Ectodermal cell (in vitro differentiated cells): Measurements from ENCODE around the gene MPPED2.

Experiments used
- H3K27ac ChIP-seq: 2 replicates; pipeline ENCODE4 v1.7.0; 2013; ENCODE audit warnings: mild to moderate bottlenecking, low read depth, low read length; ENCODE audit not compliant: insufficient read depth, poor library complexity, severe bottlenecking
- H3K27me3 ChIP-seq: 2 replicates; pipeline ENCODE4 v1.7.0; 2013; ENCODE audit warnings: mild to moderate bottlenecking, low read length; ENCODE audit not compliant: insufficient read depth, control insufficient read depth, poor library complexity, severe bottlenecking
- H3K36me3 ChIP-seq: one replicate; pipeline ENCODE4 v1.7.0; 2013; ENCODE audit warnings: low read length; ENCODE audit not compliant: control insufficient read depth, insufficient read depth
- H3K4me1 ChIP-seq: one replicate; pipeline ENCODE4 v1.7.0; 2013; ENCODE audit warnings: low read length; ENCODE audit not compliant: control insufficient read depth, insufficient read depth
- H3K4me3 ChIP-seq: 2 replicates; pipeline ENCODE4 v1.7.0; 2013; ENCODE audit warnings: low read depth, low read length, control low read depth; ENCODE audit not compliant: insufficient read depth
- H3K9me3 ChIP-seq: 2 replicates; pipeline ENCODE4 v1.7.0; 2013; ENCODE audit warnings: mild to moderate bottlenecking, low read length, moderate library complexity; ENCODE audit not compliant: control insufficient read depth
- WGBS, 2 experiments: methylation state at CpG; one replicate each; pipeline ENCODE4 v1.1.7; 2013; ENCODE audit warnings: missing lambda C conversion rate in 2 of 2; 5-methylcytosine and 5-hydroxymethylcytosine counted together

The MPPED2 gene

DNA sequence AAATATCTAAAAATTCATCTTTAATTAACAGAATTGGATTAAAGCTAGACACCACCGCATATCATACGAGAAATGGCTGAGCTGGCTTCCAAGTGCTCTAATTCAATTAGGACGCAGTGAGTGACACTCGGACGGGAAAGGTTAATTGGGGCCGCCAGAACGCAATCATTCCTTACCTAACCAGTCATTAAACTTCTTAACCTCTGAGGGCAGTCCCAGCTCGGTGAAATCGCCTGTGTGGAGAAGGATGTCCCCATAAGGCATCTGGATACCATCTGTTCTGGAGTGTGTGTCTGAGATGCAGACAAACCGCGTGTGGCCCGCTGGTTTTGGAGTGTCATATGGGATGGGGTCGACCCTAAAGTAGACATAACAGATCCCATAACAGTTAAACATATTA lies 50.3 kb downstream of the MPPED2 start:
- H3K27me3 ChIP-seq, result no peaks in the 10 kb centered on the region
- H3K4me1 ChIP-seq, result peaks cover 6% of the 10 kb centered on the region
- H3K36me3 ChIP-seq, result no peaks in the 10 kb centered on the region
- H3K27ac ChIP-seq, result no peak overlapping the region
- H3K4me3 ChIP-seq, result no peak overlapping the region
- H3K9me3 ChIP-seq, result no peaks in the 10 kb centered on the region
- WGBS, 2 experiments, result 92 to 96% methylated on average over 13 of the region's 13 CpGs

DNA sequence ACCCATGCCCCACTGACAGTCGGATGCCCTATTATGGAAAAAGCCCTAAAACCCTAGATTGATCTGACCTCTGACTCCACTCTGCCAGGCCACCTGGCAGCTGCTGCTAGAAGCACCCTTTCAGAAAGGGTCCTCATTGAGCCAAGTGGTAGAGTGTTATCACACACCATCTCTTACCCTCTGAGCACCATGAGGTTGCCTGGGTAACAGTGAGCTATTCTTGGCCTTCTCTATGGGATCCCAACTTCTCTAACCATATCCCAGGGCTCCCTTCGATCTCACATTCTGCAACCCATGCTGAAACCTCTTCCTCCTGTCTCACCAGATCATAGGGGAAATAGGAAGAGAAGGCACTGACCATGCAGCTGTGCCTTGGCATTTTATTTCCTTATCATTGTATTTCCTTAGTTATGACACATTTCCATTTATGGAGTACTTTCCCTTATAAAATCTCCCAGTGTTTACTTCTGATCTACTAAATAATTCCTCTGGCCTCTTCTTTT lies 52.7 kb downstream of the MPPED2 start:
- Histone ChIP-seq H3K4me3 (no peak overlapping the region), H3K4me1 (peaks cover 6% of the 10 kb centered on the region), H3K27me3 (no peaks in the 10 kb centered on the region), H3K27ac (no peak overlapping the region), H3K9me3 (no peaks in the 10 kb centered on the region), H3K36me3 (no peaks in the 10 kb centered on the region)
- 72 to 76% methylated on average over 2 of the region's 2 CpGs for WGBS, 2 experiments

DNA sequence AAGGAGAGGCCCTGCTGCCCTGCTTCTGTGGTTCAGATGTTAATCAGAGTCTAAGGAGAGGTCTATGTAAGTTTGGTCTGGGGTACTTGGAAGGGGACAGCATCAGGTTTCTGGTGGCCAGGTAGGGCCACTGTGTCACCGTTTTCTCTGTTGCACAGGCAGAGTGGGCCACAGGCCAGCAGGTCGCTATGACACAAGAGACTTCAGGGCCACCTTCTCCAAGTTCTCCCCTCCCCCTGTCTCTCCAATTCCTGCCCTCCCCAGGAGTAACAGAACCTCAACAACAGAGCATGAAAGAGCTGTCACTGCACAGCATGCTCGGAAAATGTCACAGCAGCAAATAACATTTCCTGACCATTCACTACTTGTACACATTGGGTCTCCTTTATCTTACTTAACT lies 58.6 kb downstream of the MPPED2 start:
- Histone ChIP-seq H3K36me3 (no peaks in the 10 kb centered on the region), H3K9me3 (no peaks in the 10 kb centered on the region)
- WGBS, 2 experiments, result 89 to 98% methylated on average over 3 of the region's 3 CpGs

DNA sequence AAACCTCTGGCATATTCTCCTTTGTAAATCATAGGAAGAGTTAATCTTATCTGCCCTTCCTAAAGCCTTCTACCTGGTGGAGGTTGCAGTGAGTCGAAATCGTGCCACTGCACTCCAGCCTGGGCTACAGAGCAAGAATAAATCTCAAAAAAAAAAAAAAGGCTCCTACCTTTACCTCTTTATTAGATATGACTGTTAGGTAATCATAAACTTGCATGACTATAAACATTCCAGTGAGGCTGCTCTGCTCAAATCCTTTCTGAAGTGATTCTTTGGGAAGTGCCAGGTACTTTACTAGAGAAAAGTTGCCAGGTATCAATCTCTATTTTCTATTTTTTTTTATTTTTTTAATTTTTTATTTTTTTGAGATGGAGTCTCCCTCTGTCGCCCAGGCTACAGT lies 59.6 kb downstream of the MPPED2 start:
- Histone ChIP-seq H3K36me3 (no peaks in the 10 kb centered on the region), H3K27ac (no peak overlapping the region), H3K27me3 (no peaks in the 10 kb centered on the region), H3K4me1 (no peaks in the 10 kb centered on the region), H3K4me3 (no peak overlapping the region), H3K9me3 (no peaks in the 10 kb centered on the region)
- WGBS, 2 experiments, result 88 to 98% methylated on average over 1 to 3 of the region's 3 CpGs

More for the DNA sequence above, 58.6 kb downstream of the MPPED2 start:
- Histone ChIP-seq H3K4me1 (no peaks in the 10 kb centered on the region), H3K4me3 (no peak overlapping the region), H3K27ac (no peak overlapping the region), H3K27me3 (no peaks in the 10 kb centered on the region)

DNA sequence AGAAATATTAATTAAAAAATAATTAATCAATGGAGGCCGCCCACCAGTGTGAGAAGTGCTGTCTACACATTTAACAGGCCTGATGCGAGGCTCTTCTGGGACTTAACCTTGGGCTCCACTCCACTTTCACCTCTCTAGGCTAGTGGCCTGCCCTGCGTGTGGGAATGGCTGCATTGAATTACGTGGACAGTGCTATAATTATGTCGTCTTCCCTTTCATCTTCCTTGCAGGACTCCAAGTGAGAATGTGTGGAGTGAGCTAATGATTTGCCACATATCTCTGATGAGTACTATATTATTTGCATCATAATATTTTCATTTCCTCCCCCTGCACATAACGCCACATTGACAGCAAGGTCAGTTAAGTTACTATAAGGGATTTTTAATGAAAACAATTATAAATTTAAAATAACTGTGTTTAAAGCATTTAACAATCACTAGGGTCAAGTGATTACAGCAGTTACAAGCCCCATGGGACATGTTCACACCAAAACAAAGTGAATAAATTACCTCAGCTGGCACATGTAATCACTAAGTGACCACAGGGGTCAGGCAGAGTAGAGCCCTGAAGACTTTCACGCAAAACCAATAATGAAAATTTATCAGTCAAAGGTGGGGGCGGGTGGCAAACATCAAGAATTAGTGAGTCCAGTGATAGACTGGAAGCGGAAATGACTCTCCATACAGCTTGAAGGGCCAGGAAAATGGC lies 63.5 kb downstream of the MPPED2 start:
- no peaks in the 10 kb centered on the region for H3K27me3 ChIP-seq
- no peaks in the 10 kb centered on the region for H3K9me3 ChIP-seq
- no peaks in the 10 kb centered on the region for H3K4me1 ChIP-seq
- 95% methylated on average over 5 to 8 of the region's 9 CpGs for WGBS, 2 experiments
- H3K27ac ChIP-seq, result no peak overlapping the region
- no peaks in the 10 kb centered on the region for H3K36me3 ChIP-seq
- H3K4me3 ChIP-seq, result no peak overlapping the region

DNA sequence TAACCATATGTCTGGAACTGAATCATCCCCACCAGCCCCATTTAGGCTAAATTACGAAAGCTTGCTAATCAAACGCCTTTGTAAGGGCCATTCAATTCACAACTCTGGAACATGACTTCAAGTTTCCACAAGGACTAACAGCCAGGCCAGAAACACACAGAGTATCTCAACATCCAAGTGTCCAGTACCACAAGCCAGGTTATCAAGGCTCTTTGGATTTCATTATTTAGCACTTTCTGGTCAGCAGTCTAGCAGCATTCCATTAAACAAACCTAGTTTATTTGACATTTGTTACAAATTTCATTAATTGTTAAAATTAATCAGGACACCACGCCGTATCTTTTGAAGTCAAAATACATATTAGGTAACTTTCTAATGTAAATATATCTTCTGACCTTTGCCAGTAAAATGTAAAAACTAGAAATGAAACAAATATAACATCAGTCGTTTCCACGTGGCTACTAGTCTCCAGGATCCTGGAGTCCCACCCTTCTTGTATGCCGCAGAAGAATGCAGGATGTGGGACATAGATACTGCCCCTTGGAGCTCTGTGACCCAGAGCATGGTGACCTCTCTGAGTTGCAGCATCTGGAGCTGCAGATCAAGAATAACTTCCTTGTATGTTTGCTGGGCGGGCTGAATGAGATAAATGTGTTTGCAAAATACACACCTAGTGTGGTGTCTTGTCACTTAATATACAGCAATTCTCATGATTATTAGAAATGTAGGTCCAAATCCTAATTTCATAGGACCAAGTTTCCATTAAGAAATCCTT lies 64.7 kb downstream of the MPPED2 start:
- Histone ChIP-seq H3K27ac (no peak overlapping the region), H3K36me3 (no peaks in the 10 kb centered on the region), H3K9me3 (no peaks in the 10 kb centered on the region), H3K4me1 (no peaks in the 10 kb centered on the region), H3K27me3 (no peaks in the 10 kb centered on the region), H3K4me3 (no peak overlapping the region)
- WGBS, 2 experiments, result 93 to 94% methylated on average over 5 to 6 of the region's 8 CpGs

DNA sequence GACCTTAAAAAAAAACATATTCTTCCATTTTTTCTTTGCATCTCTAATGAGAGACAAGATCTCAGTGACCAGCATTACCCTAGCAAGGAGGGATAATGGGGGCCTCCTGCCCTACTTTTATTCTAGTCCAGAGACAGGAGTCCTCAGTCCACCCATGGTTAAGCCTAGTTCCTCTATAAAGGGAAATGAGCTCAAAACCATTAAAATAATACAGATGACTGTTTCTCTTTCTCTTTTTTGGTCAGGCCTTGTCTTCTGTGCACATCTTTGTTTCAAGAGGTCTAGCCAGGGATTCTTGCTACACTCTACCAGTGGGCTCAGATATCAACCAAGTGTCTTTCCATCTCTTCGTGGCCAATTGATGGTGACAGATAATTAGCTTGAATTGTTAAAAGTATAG lies 73.1 kb downstream of the MPPED2 start:
- H3K36me3 ChIP-seq, result no peaks in the 10 kb centered on the region
- 78 to 100% methylated on average over 1 of the region's 1 CpG for WGBS, 2 experiments
- no peak overlapping the region for H3K4me3 ChIP-seq
- no peak overlapping the region for H3K27ac ChIP-seq
- no peaks in the 10 kb centered on the region for H3K4me1 ChIP-seq
- no peaks in the 10 kb centered on the region for H3K9me3 ChIP-seq
- H3K27me3 ChIP-seq, result no peaks in the 10 kb centered on the region

DNA sequence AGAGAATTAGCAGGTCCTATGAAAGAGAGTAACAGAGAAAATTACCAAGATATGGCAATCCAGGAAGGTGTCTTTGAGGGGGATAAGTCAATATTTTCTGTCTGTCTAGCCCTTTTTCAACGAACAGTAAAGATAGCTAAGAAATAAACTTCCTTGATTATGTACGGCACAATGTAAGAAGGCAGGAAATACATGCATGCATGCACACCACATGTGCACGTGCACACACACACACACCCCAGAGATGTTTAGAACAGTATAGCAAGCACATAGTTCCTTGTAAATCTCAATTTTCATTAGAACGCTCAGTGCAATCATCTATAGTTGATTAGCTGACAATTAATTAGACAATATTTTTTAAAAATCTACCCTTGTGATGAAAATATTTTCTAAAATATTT lies 74.7 kb downstream of the MPPED2 start:
- Histone ChIP-seq H3K27me3 (no peaks in the 10 kb centered on the region), H3K4me3 (no peak overlapping the region), H3K4me1 (no peaks in the 10 kb centered on the region), H3K9me3 (no peaks in the 10 kb centered on the region), H3K27ac (no peak overlapping the region), H3K36me3 (no peaks in the 10 kb centered on the region)
- WGBS, 2 experiments, result 90 to 100% methylated on average over 3 of the region's 4 CpGs

DNA sequence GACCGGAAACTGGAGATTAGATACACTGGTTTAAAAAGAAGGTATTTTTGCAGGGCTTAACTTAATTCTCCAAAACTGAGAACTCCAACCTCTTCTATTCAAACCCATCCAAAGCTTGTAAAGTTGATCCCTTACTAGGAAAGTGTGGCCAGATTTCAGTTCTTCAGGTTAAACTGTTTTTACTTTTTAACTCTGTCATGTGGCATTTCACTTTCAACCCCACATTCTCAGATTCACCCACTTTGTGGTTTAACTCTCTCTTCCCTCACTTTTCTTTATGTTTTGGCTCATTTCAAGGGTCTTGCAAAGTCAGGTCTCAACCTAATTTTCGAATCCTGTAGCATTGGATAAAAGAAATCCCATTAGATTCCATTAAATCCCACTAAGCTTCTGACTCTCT lies 75.4 kb downstream of the MPPED2 start:
- no peaks in the 10 kb centered on the region for H3K27me3 ChIP-seq
- no peaks in the 10 kb centered on the region for H3K36me3 ChIP-seq
- 92 to 100% methylated on average over 2 of the region's 2 CpGs for WGBS, 2 experiments
- H3K4me1 ChIP-seq, result no peaks in the 10 kb centered on the region
- H3K27ac ChIP-seq, result no peak overlapping the region
- H3K4me3 ChIP-seq, result no peak overlapping the region
- no peaks in the 10 kb centered on the region for H3K9me3 ChIP-seq

DNA sequence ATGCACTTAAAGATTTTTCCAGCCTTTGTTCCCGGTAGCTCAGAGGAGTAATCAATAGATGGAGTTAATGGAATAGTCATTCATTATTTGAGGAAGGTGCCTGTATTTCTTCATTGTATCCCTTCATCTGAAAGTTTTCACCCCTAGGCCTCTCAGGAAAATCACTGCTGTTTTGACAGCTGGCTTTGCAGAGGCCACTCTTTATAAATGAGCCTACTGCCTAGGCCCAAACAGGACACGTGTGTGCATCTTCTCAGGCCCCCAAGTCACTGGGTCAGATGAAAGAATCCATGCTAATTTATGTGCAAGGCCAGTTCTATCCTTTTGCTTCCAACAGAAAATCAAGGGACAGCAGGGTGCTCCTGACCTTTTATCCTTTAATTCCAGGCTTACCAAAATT lies 76.8 kb downstream of the MPPED2 start:
- Histone ChIP-seq H3K4me1 (no peaks in the 10 kb centered on the region), H3K4me3 (no peak overlapping the region), H3K27me3 (no peaks in the 10 kb centered on the region), H3K36me3 (no peaks in the 10 kb centered on the region), H3K27ac (no peak overlapping the region), H3K9me3 (no peaks in the 10 kb centered on the region)
- WGBS, 2 experiments, result 74 to 85% methylated on average over 2 of the region's 2 CpGs
